ENCODE data around the gene SORCS2.

DNA sequence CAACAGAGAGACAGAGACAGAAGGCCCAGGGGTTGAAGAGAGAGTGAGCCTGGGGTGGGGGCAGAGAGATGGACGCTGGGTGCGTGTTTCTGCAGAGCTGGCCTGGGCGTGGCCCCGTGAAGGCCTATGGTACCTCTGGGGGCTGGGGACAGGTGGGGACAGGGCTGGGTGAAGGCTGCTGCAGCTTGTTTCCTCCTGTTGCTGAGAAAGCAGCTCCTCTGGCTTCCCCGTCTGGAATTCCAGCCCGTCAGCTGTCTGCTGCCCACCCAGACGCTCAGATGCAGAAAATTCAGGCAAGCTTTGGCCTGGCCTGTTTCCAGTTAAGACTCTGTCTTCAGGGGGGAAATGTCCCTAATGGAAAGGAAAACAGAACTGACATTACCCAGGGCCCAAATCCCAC, 319.2 kb downstream of the SORCS2 start:
- TF ChIP-seq, protein P1, sequence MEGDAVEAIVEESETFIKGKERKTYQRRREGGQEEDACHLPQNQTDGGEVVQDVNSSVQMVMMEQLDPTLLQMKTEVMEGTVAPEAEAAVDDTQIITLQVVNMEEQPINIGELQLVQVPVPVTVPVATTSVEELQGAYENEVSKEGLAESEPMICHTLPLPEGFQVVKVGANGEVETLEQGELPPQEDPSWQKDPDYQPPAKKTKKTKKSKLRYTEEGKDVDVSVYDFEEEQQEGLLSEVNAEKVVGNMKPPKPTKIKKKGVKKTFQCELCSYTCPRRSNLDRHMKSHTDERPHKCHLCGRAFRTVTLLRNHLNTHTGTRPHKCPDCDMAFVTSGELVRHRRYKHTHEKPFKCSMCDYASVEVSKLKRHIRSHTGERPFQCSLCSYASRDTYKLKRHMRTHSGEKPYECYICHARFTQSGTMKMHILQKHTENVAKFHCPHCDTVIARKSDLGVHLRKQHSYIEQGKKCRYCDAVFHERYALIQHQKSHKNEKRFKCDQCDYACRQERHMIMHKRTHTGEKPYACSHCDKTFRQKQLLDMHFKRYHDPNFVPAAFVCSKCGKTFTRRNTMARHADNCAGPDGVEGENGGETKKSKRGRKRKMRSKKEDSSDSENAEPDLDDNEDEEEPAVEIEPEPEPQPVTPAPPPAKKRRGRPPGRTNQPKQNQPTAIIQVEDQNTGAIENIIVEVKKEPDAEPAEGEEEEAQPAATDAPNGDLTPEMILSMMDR (IDR thresholded peaks at IDR 0.05; ENCODE audit: low read depth, low read length, poor library complexity, severe bottlenecking) = no peak
- no peak for TF ChIP-seq EZH2phosphoT487 (IDR thresholded peaks at IDR 0.05; ENCODE audit: borderline replicate concordance, low read length)

Measured in DOHH2 (cell line).